GM23338 (cell line): ENCODE data around the gene SPR. TPM values are rescaled to one million over a fixed set of nuclear protein-coding genes. Genes with fewer than 3 reads are reported as not detected.

ENCODE experiments used
- EZH2 ChIP-seq: fragments of 200-600 bp; sonication (generic); IDR thresholded peaks from one replicate; pipeline ENCODE4 v1.8.0; 2017; ENCODE audit warnings: antibody characterized with exemption, mild to moderate bottlenecking, low read depth; ENCODE audit not compliant: unreplicated experiment
- EZH2phosphoT487 ChIP-seq: fragments of 200-600 bp; sonication (generic); IDR thresholded peaks from one replicate; pipeline ENCODE4 v1.8.1; 2018; ENCODE audit warnings: antibody characterized with exemption; ENCODE audit not compliant: unreplicated experiment
- ZNF114 ChIP-seq: fragments of 250-450 bp; sonication (Bioruptor Pico); IDR thresholded peaks from 2 replicates; pipeline ENCODE4 v1.5.0; 2020; ENCODE audit warnings: mild to moderate bottlenecking, moderate library complexity
- ZNF331 ChIP-seq: fragments of 250-450 bp; sonication (Bioruptor Pico); IDR thresholded peaks from 2 replicates; pipeline ENCODE4 v1.5.0; 2020; ENCODE audit warnings: low read depth, mild to moderate bottlenecking, moderate library complexity
- polyA plus RNA-seq: library from polyadenylated mRNA; unstranded; fragments of >200 nt; fragmentation: Nextera tagmentation; extraction: Ambion mirVana; gene quantifications from 2 replicates; pipeline ENCODE4 v1.2.1, GENCODE V29; 2016
- total RNA-seq: library from RNA; depleted of rRNA; stranded (reverse); fragments of >200 nt; shearing (Covaris generic); gene quantifications from 2 replicates; pipeline ENCODE4 v1.2.3, GENCODE V29; 2014
- TF ChIP-seq, protein P1 (sequence below): IDR thresholded peaks from one replicate; pipeline ENCODE4 v1.6.1; 2018; ENCODE audit warnings: antibody characterized with exemption; ENCODE audit not compliant: unreplicated experiment
- TF ChIP-seq, protein P2 (sequence below): fragments of 250-450 bp; sonication (Bioruptor Pico); IDR thresholded peaks from 2 replicates; pipeline ENCODE4 v1.5.0; 2020; ENCODE audit warnings: mild to moderate bottlenecking, moderate library complexity

The SPR gene
- total and polyA plus RNA-seq, 2 experiments from 2014 or later: 10.7 to 15.2 TPM

DNA sequence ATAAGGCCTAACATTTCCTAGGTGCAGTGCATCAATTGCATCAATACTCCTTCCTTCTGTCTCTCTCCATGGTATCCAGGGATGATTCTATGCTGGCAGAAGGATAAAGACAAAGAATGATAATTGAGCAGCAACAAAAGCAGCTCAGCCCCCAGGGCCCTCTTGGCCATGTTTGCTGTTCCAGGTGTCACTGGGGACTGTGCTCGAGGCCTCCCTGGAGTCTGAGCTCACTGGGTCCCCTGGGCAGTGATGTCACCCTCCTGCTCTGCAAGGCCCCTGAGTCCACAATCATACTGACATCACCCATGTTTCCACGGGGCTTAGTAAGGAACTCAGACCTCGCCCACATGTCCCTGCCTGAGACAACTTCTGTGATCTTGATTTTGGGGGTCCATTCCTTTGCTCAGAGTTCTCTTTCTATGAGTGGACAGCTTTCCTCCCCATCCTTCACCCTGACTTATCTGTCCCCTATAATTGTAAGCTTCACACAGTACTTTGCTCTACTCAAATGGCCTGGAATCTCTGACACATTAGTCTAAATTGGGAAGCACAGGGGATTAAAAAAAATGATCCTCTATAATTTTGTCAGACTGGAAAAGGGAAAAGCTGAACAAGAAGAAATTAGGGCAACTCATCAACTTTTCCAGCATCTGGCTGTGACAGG, 45.6 kb upstream of the SPR start (continued):
- TF ChIP-seq, protein P1, sequence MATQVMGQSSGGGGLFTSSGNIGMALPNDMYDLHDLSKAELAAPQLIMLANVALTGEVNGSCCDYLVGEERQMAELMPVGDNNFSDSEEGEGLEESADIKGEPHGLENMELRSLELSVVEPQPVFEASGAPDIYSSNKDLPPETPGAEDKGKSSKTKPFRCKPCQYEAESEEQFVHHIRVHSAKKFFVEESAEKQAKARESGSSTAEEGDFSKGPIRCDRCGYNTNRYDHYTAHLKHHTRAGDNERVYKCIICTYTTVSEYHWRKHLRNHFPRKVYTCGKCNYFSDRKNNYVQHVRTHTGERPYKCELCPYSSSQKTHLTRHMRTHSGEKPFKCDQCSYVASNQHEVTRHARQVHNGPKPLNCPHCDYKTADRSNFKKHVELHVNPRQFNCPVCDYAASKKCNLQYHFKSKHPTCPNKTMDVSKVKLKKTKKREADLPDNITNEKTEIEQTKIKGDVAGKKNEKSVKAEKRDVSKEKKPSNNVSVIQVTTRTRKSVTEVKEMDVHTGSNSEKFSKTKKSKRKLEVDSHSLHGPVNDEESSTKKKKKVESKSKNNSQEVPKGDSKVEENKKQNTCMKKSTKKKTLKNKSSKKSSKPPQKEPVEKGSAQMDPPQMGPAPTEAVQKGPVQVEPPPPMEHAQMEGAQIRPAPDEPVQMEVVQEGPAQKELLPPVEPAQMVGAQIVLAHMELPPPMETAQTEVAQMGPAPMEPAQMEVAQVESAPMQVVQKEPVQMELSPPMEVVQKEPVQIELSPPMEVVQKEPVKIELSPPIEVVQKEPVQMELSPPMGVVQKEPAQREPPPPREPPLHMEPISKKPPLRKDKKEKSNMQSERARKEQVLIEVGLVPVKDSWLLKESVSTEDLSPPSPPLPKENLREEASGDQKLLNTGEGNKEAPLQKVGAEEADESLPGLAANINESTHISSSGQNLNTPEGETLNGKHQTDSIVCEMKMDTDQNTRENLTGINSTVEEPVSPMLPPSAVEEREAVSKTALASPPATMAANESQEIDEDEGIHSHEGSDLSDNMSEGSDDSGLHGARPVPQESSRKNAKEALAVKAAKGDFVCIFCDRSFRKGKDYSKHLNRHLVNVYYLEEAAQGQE: no peak
- TF ChIP-seq, protein P2, sequence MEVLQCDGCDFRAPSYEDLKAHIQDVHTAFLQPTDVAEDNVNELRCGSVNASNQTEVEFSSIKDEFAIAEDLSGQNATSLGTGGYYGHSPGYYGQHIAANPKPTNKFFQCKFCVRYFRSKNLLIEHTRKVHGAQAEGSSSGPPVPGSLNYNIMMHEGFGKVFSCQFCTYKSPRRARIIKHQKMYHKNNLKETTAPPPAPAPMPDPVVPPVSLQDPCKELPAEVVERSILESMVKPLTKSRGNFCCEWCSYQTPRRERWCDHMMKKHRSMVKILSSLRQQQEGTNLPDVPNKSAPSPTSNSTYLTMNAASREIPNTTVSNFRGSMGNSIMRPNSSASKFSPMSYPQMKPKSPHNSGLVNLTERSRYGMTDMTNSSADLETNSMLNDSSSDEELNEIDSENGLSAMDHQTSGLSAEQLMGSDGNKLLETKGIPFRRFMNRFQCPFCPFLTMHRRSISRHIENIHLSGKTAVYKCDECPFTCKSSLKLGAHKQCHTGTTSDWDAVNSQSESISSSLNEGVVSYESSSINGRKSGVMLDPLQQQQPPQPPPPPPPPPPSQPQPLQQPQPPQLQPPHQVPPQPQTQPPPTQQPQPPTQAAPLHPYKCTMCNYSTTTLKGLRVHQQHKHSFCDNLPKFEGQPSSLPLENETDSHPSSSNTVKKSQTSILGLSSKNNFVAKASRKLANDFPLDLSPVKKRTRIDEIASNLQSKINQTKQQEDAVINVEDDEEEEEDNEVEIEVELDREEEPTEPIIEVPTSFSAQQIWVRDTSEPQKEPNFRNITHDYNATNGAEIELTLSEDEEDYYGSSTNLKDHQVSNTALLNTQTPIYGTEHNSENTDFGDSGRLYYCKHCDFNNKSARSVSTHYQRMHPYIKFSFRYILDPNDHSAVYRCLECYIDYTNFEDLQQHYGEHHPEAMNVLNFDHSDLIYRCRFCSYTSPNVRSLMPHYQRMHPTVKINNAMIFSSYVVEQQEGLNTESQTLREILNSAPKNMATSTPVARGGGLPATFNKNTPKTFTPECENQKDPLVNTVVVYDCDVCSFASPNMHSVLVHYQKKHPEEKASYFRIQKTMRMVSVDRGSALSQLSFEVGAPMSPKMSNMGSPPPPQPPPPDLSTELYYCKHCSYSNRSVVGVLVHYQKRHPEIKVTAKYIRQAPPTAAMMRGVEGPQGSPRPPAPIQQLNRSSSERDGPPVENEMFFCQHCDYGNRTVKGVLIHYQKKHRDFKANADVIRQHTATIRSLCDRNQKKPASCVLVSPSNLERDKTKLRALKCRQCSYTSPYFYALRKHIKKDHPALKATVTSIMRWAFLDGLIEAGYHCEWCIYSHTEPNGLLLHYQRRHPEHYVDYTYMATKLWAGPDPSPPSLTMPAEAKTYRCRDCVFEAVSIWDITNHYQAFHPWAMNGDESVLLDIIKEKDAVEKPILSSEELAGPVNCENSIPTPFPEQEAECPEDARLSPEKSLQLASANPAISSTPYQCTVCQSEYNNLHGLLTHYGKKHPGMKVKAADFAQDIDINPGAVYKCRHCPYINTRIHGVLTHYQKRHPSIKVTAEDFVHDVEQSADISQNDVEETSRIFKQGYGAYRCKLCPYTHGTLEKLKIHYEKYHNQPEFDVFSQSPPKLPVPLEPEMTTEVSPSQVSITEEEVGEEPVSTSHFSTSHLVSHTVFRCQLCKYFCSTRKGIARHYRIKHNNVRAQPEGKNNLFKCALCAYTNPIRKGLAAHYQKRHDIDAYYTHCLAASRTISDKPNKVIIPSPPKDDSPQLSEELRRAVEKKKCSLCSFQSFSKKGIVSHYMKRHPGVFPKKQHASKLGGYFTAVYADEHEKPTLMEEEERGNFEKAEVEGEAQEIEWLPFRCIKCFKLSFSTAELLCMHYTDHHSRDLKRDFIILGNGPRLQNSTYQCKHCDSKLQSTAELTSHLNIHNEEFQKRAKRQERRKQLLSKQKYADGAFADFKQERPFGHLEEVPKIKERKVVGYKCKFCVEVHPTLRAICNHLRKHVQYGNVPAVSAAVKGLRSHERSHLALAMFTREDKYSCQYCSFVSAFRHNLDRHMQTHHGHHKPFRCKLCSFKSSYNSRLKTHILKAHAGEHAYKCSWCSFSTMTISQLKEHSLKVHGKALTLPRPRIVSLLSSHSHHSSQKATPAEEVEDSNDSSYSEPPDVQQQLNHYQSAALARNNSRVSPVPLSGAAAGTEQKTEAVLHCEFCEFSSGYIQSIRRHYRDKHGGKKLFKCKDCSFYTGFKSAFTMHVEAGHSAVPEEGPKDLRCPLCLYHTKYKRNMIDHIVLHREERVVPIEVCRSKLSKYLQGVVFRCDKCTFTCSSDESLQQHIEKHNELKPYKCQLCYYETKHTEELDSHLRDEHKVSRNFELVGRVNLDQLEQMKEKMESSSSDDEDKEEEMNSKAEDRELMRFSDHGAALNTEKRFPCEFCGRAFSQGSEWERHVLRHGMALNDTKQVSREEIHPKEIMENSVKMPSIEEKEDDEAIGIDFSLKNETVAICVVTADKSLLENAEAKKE: no peak
- TF ChIP-seq ZNF331 (CRISPR knock-in tag) (no peak), EZH2 (no peak), EZH2phosphoT487 (no peak), ZNF114 (CRISPR knock-in tag) (no peak)
